Measurements from ENCODE around the gene MLKL. TPM values are rescaled to one million over a fixed set of nuclear protein-coding genes. Genes with fewer than 3 reads are reported as not detected.
A peak's percentile ranks its signal among the peaks of the same experiment; 100 is the strongest.

The MLKL gene
- total RNA-seq, 1 experiment from 2014 or later: 9.7 TPM

- Histone ChIP-seq H3K4me1 (no peaks in the 10 kb centered on the region), H3K36me3 (ENCODE audit: control insufficient read depth, insufficient read depth, low read length) (no peaks in the 10 kb centered on the region; the same call in 1 of the 2 replicates), H3K27me3 (replicated peaks; ENCODE audit: control insufficient read depth, insufficient read depth, low read length) (no peaks in the 10 kb centered on the region), H3K4me3 (ENCODE audit: low read depth, low read length) (no peak overlapping the region), H3K9me3 (peaks cover 10% of the 10 kb centered on the region; the same call in 1 of the 2 replicates)
- TF ChIP-seq, protein P1, sequence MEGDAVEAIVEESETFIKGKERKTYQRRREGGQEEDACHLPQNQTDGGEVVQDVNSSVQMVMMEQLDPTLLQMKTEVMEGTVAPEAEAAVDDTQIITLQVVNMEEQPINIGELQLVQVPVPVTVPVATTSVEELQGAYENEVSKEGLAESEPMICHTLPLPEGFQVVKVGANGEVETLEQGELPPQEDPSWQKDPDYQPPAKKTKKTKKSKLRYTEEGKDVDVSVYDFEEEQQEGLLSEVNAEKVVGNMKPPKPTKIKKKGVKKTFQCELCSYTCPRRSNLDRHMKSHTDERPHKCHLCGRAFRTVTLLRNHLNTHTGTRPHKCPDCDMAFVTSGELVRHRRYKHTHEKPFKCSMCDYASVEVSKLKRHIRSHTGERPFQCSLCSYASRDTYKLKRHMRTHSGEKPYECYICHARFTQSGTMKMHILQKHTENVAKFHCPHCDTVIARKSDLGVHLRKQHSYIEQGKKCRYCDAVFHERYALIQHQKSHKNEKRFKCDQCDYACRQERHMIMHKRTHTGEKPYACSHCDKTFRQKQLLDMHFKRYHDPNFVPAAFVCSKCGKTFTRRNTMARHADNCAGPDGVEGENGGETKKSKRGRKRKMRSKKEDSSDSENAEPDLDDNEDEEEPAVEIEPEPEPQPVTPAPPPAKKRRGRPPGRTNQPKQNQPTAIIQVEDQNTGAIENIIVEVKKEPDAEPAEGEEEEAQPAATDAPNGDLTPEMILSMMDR (IDR thresholded peaks at IDR 0.05; ENCODE audit: insufficient read depth in 1 of 2, low read depth in 1 of 2, low read length in 1 of 2, severe bottlenecking in 1 of 2, unreplicated experiment in 1 of 2): no peak
- intact Hi-C loops (cut with micrococcal nuclease; ENCODE audit: unreplicated experiment): no loop called here
- BruUV-seq (replicated peaks): no TSS peak
- no peaks in the 10 kb centered on the region for H3K36me3 Mint-ChIP-seq (ENCODE audit: insufficient read depth, unreplicated experiment)
- DNase-seq: peak; percentile 41 to 63
- no peaks in the 10 kb centered on the region for H3K27me3 Mint-ChIP-seq (ENCODE audit: insufficient read depth, unreplicated experiment)
- ChIA-PET CTCF (no interaction called here), POLR2A (no interaction called here)
- H3K4me3 Mint-ChIP-seq (ENCODE audit: unreplicated experiment): no peak overlapping the region
- no peak overlapping the region for H3K27ac Mint-ChIP-seq (ENCODE audit: unreplicated experiment)
- peaks cover 13% of the 10 kb centered on the region for H3K4me1 Mint-ChIP-seq (ENCODE audit: low read depth, unreplicated experiment)
- H3K9me3 Mint-ChIP-seq (ENCODE audit: unreplicated experiment): peaks cover 14% of the 10 kb centered on the region
Observed at GRCh38 chr16:74729783-74730683, 29.4 kb upstream of the MLKL start.

- BruUV-seq (replicated peaks): no TSS peak
- Histone ChIP-seq H3K27me3 (replicated peaks; ENCODE audit: control insufficient read depth, insufficient read depth, low read length) (no peaks in the 10 kb centered on the region), H3K4me1 (no peaks in the 10 kb centered on the region), H3K36me3 (ENCODE audit: control insufficient read depth, insufficient read depth, low read length) (no peaks in the 10 kb centered on the region; the same call in 1 of the 2 replicates), H3K4me3 (ENCODE audit: low read depth, low read length) (no peak overlapping the region), H3K9me3 (peaks cover 10% of the 10 kb centered on the region; the same call in 1 of the 2 replicates)
- ChIA-PET CTCF (no interaction called here), POLR2A (no interaction called here)
- no peak for DNase-seq
- H3K9me3 Mint-ChIP-seq (ENCODE audit: unreplicated experiment): peaks cover 14% of the 10 kb centered on the region
- no peaks in the 10 kb centered on the region for H3K27me3 Mint-ChIP-seq (ENCODE audit: insufficient read depth, unreplicated experiment)
- H3K36me3 Mint-ChIP-seq (ENCODE audit: insufficient read depth, unreplicated experiment): no peaks in the 10 kb centered on the region
- TF ChIP-seq, protein P1 (IDR thresholded peaks at IDR 0.05; ENCODE audit: insufficient read depth in 1 of 2, low read depth in 1 of 2, low read length in 1 of 2, severe bottlenecking in 1 of 2, unreplicated experiment in 1 of 2): no peak
- H3K4me1 Mint-ChIP-seq (ENCODE audit: low read depth, unreplicated experiment): peaks cover 13% of the 10 kb centered on the region
- intact Hi-C loops (cut with micrococcal nuclease; ENCODE audit: unreplicated experiment): no loop called here
- H3K27ac Mint-ChIP-seq (ENCODE audit: unreplicated experiment): no peak overlapping the region
- H3K4me3 Mint-ChIP-seq (ENCODE audit: unreplicated experiment): no peak overlapping the region
Observed at GRCh38 chr16:74727903-74728302, 27.2 kb upstream of the MLKL start.

DNA sequence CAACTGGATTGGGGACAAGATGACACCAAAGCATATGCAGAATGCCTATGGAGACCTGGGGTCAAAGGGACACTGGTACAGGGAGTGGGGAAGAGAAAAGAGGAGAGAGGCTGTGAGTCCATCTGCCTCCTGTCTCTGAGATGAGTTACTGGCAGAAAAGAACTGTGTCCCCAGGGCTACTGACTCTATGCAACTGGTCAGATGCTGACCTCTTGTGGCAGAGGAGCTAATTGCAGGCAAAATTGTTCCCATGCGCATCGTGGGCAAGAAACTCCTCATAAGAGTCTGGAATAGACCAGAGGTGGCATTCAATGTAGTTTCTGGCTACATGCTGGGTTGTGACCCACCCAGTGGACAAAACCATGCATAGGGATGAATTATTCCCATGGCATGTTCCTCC is 26.1 kb upstream of the MLKL start:
- H3K4me1 Mint-ChIP-seq (ENCODE audit: low read depth, unreplicated experiment): peaks cover 13% of the 10 kb centered on the region
- BruUV-seq (replicated peaks): no TSS peak
- intact Hi-C loops (cut with micrococcal nuclease; ENCODE audit: unreplicated experiment): no loop called here
- Histone ChIP-seq H3K27me3 (replicated peaks; ENCODE audit: control insufficient read depth, insufficient read depth, low read length) (no peaks in the 10 kb centered on the region), H3K36me3 (ENCODE audit: control insufficient read depth, insufficient read depth, low read length) (no peaks in the 10 kb centered on the region; the same call in 1 of the 2 replicates), H3K9me3 (peaks cover 10% of the 10 kb centered on the region; the same call in 1 of the 2 replicates), H3K4me1 (no peaks in the 10 kb centered on the region), H3K4me3 (ENCODE audit: low read depth, low read length) (no peak overlapping the region)
- no peak overlapping the region for H3K4me3 Mint-ChIP-seq (ENCODE audit: unreplicated experiment)
- no peak overlapping the region for H3K27ac Mint-ChIP-seq (ENCODE audit: unreplicated experiment)
- DNase-seq: peak in 1 of 2 experiments; percentile 35
- ChIA-PET CTCF (interaction anchor here (0.7 to 1.8 kb wide), 3 partner anchors 12 to 136 kb away, joined by 3 to 8 read pairs (median 3); partner anchors contain the start of gene FA2H), POLR2A (no interaction called here)
- H3K9me3 Mint-ChIP-seq (ENCODE audit: unreplicated experiment): peaks cover 14% of the 10 kb centered on the region
- H3K36me3 Mint-ChIP-seq (ENCODE audit: insufficient read depth, unreplicated experiment): no peaks in the 10 kb centered on the region
- TF ChIP-seq, protein P1 (IDR thresholded peaks at IDR 0.05; ENCODE audit: insufficient read depth in 1 of 2, low read depth in 1 of 2, low read length in 1 of 2, severe bottlenecking in 1 of 2, unreplicated experiment in 1 of 2): peak in 1 of 2 experiments; percentile 38
- no peaks in the 10 kb centered on the region for H3K27me3 Mint-ChIP-seq (ENCODE audit: insufficient read depth, unreplicated experiment)

Data from Caco-2 (cell line).